Hepatocyte (in vitro differentiated cells): Measurements from ENCODE around the gene VASP. TPM values are rescaled to one million over a fixed set of nuclear protein-coding genes. Genes with fewer than 3 reads are reported as not detected.
A peak's percentile ranks its signal among the peaks of the same experiment; 100 is the strongest.

Experiments used
- DNase-seq: peaks from one replicate; pipeline ENCODE4 v3.0.0-alpha.2; 2016; ENCODE audit warnings: low spot score
- H2AFZ ChIP-seq: fragments of 200-600 bp; sonication (generic); 2 replicates; pipeline ENCODE4 v1.6.0; 2016; ENCODE audit warnings: antibody characterized with exemption, mild to moderate bottlenecking
- H3K27ac ChIP-seq: fragments of 200-600 bp; sonication (generic); 2 replicates; pipeline ENCODE4 v1.5.1; 2016; ENCODE audit warnings: mild to moderate bottlenecking
- H3K27me3 ChIP-seq: fragments of 200-600 bp; sonication (generic); 2 replicates; pipeline ENCODE4 v1.6.1; 2016
- H3K36me3 ChIP-seq: fragments of 200-600 bp; sonication (generic); replicated peaks from 2 replicates; pipeline ENCODE4 v1.5.1; 2016; ENCODE audit warnings: low read depth; ENCODE audit not compliant: insufficient read depth
- H3K4me1 ChIP-seq: fragments of 200-600 bp; sonication (generic); 2 replicates; pipeline ENCODE4 v1.5.1; 2016; ENCODE audit warnings: mild to moderate bottlenecking, moderate library complexity; ENCODE audit not compliant: insufficient read depth
- H3K4me2 ChIP-seq: fragments of 200-600 bp; sonication (generic); 2 replicates; pipeline ENCODE4 v1.6.0; 2016
- H3K4me3 ChIP-seq: fragments of 200-600 bp; sonication (generic); 2 replicates; pipeline ENCODE4 v1.5.1; 2016; ENCODE audit warnings: mild to moderate bottlenecking
- H3K79me2 ChIP-seq: fragments of 200-600 bp; sonication (generic); 2 replicates; pipeline ENCODE4 v1.6.0; 2017; ENCODE audit warnings: mild to moderate bottlenecking
- H3K9me2 ChIP-seq: fragments of 200-600 bp; sonication (generic); replicated peaks from 2 replicates; pipeline ENCODE4 v1.6.0; 2017; ENCODE audit warnings: mild to moderate bottlenecking; ENCODE audit not compliant: insufficient read depth
- H3K9me3 ChIP-seq: fragments of 200-600 bp; sonication (generic); 2 replicates; pipeline ENCODE4 v1.5.1; 2016; ENCODE audit warnings: low read depth, mild to moderate bottlenecking
- H4K20me1 ChIP-seq: fragments of 200-600 bp; sonication (generic); 2 replicates; pipeline ENCODE4 v1.6.0; 2016; ENCODE audit warnings: mild to moderate bottlenecking; ENCODE audit not compliant: insufficient read depth, poor library complexity, severe bottlenecking
- CTCF ChIP-seq: fragments of 200-600 bp; sonication (generic); IDR thresholded peaks from 2 replicates; pipeline ENCODE4 v1.5.1; 2016; ENCODE audit warnings: antibody characterized with exemption, mild to moderate bottlenecking; ENCODE audit not compliant: poor library complexity
- EZH2 ChIP-seq: fragments of 200-600 bp; sonication (generic); IDR thresholded peaks from 2 replicates; pipeline ENCODE4 v1.6.1; 2016; ENCODE audit warnings: antibody characterized with exemption, mild to moderate bottlenecking, borderline replicate concordance
- EZH2phosphoT487 ChIP-seq: fragments of 200-600 bp; sonication (generic); IDR thresholded peaks from one replicate; pipeline ENCODE4 v1.6.1; 2018; ENCODE audit warnings: antibody characterized with exemption, mild to moderate bottlenecking, low read depth, moderate library complexity; ENCODE audit not compliant: unreplicated experiment, severe bottlenecking
- WGBS: methylation state at CpG from one replicate; pipeline ENCODE4 v1.1.6; 2016; ENCODE audit warnings: low lambda C conversion rate; ENCODE audit errors: missing lambda C conversion rate; 5-methylcytosine and 5-hydroxymethylcytosine counted together
- polyA plus RNA-seq: library from polyadenylated mRNA; unstranded; fragments of >200 nt; fragmentation: Nextera tagmentation; extraction: Ambion mirVana; gene quantifications from 2 replicates; pipeline ENCODE4 v1.2.1, GENCODE V29; 2016
- total RNA-seq: library from RNA; depleted of rRNA; stranded (reverse); fragments of >200 nt; gene quantifications from 2 replicates; pipeline ENCODE4 v1.2.3, GENCODE V29; 2014

VASP gene
- total and polyA plus RNA-seq, 2 experiments from 2014 or later, result 68.9 to 86.0 TPM

- H3K4me1 ChIP-seq, result peaks cover 13% of the 10 kb centered on the region
- no peak for DNase-seq
- H3K36me3 ChIP-seq, result no peaks in the 10 kb centered on the region
- no peak overlapping the region for H2AFZ ChIP-seq
- H3K27ac ChIP-seq, result no peak overlapping the region
- no peaks in the 10 kb centered on the region for H4K20me1 ChIP-seq
- no peaks in the 10 kb centered on the region for H3K9me3 ChIP-seq
- H3K79me2 ChIP-seq, result no peaks in the 10 kb centered on the region
- WGBS, result 91% methylated on average over 5 of the region's 5 CpGs
- TF ChIP-seq EZH2phosphoT487 (no peak), EZH2 (no peak), CTCF (no peak)
- H3K9me2 ChIP-seq, result no peaks in the 10 kb centered on the region
- H3K27me3 ChIP-seq, result peaks cover 24% of the 10 kb centered on the region
- H3K4me3 ChIP-seq, result no peak overlapping the region
- no peak overlapping the region for H3K4me2 ChIP-seq
Observed at GRCh38 chr19:45495178-45495577, 12.1 kb upstream of the VASP start.

- no peak for TF ChIP-seq EZH2phosphoT487
- no peak for TF ChIP-seq CTCF
- no peak for TF ChIP-seq EZH2
- no peaks in the 10 kb centered on the region for H3K9me3 ChIP-seq
- H3K79me2 ChIP-seq, result no peaks in the 10 kb centered on the region
- DNase-seq, result peak; percentile 80
- H3K4me2 ChIP-seq, result peak overlapping the region; percentile 100
- WGBS, result 2% methylated on average over 25 of the region's 54 CpGs
- no peak overlapping the region for H3K27ac ChIP-seq
- H2AFZ ChIP-seq, result peak overlapping the region; percentile 60
- H3K27me3 ChIP-seq, result peaks cover 27% of the 10 kb centered on the region
- H3K36me3 ChIP-seq, result no peaks in the 10 kb centered on the region
- H3K9me2 ChIP-seq, result no peaks in the 10 kb centered on the region
- H4K20me1 ChIP-seq, result no peaks in the 10 kb centered on the region
- peak overlapping the region; percentile 68 for H3K4me3 ChIP-seq
- peaks cover 13% of the 10 kb centered on the region for H3K4me1 ChIP-seq
Observed at GRCh38 chr19:45496349-45496953, 10.8 kb upstream of the VASP start.

GRCh38 chr19:45497791-45498190 lies 9.5 kb upstream of the VASP start:
- Histone ChIP-seq H3K27ac (no peak overlapping the region), H3K27me3 (peaks cover 27% of the 10 kb centered on the region), H3K9me2 (no peaks in the 10 kb centered on the region), H3K4me2 (peak overlapping the region; percentile 100), H3K4me3 (no peak overlapping the region), H2AFZ (no peak overlapping the region), H3K4me1 (peaks cover 7% of the 10 kb centered on the region), H3K79me2 (no peaks in the 10 kb centered on the region), H3K9me3 (no peaks in the 10 kb centered on the region), H3K36me3 (no peaks in the 10 kb centered on the region), H4K20me1 (no peaks in the 10 kb centered on the region)
- no peak for DNase-seq
- 27% methylated on average over 16 of the region's 16 CpGs for WGBS
- TF ChIP-seq CTCF (no peak), EZH2 (peak; percentile 26)
